GM12891 (cell line): ENCODE results near the gene ZNF688.
A peak's percentile ranks its signal among the peaks of the same experiment; 100 is the strongest.

ENCODE experiments used
- DNase-seq: peaks from one replicate; pipeline ENCODE4 v3.0.0; 2011; ENCODE audit warnings: low spot score; ENCODE audit not compliant: insufficient read length
- FAIRE-seq: peaks from 2 replicates; lab custom pipeline; 2011; peaks lifted over from hg19 to GRCh38; lab: Jason Lieb, UNC
- PAX5 ChIP-seq: IDR thresholded peaks from 2 replicates; pipeline ENCODE4 v1.6.1; 2011; ENCODE audit warnings: low read length, moderate library complexity, mild to moderate bottlenecking; ENCODE audit not compliant: insufficient read depth, severe bottlenecking
- POLR2A ChIP-seq: IDR thresholded peaks from 2 replicates; pipeline ENCODE4 v1.6.1; 2011; ENCODE audit warnings: low read depth, low read length, control low read depth
- POLR2AphosphoS5 ChIP-seq: IDR thresholded peaks from 2 replicates; pipeline ENCODE4 v1.6.1; 2011; ENCODE audit warnings: low read depth, low read length, control low read depth
- POU2F2 ChIP-seq: IDR thresholded peaks from 2 replicates; pipeline ENCODE4 v1.6.1; 2011; ENCODE audit warnings: low read depth, mild to moderate bottlenecking, control low read depth, low read length, moderate library complexity
- SPI1 ChIP-seq: IDR thresholded peaks from 2 replicates; pipeline ENCODE4 v1.6.1; 2011; ENCODE audit warnings: low read depth, low read length, control low read depth
- TAF1 ChIP-seq: IDR thresholded peaks from 2 replicates; pipeline ENCODE4 v1.6.1; 2011; ENCODE audit warnings: low read depth, low read length, control low read depth

Gene ZNF688

DNA sequence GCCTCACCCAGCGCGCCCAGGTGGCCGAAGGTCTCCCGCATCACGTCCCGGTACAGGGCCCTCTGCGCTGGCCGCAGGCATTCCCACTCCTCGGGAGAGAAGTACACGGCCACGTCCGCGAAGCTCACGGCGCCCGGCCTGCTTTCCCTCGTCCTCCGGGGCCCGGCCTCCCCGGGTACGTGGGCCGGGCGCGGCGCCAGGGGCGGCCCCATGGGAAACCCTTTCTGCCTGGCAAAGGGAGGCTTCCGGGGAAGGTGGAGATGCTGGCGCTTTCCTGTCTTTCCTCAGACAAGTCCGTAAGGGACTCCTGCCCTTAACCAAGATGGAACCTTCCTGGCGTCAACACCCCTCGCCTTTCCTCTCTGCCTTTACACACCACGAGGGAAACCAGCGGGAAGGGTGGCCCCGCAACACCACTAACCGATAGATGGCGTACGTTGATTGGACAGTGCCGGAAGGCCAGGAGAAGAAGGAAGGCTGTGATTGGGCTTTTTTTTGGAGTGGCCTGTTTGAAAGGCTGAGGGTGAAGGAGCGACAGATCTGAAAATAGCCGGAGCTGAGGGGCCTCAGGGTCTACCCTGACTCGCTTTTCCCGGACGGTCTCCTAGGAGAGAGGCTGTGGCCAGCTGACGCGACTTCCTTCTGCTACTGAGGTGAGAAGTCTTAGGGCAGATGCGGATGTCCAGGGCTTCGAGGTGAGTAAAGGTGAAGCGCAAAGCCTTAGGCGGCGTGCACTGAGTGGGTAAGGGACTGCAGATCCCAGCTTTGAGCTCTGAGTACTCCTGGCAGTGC lies 14.1 kb upstream of the ZNF688 start, which contains the start of gene ZNF785:
Gene ZNF785 (minus strand): TSS at position 298 of the 792 bp plus-strand sequence. CDS start 86 bp downstream, at position 212.
- peak; percentile 93 for FAIRE-seq
- DNase-seq: peak; percentile 96
- TF ChIP-seq POU2F2 (peak; percentile 10), TAF1 (no peak; the same call in 1 of the 2 replicates), POLR2AphosphoS5 (peak; percentile 41), SPI1 (no peak), PAX5 (no peak), POLR2A (no peak)

- TF ChIP-seq POU2F2 (no peak), PAX5 (no peak), POLR2AphosphoS5 (no peak), TAF1 (no peak), POLR2A (no peak), SPI1 (no peak)
- FAIRE-seq (peak; percentile 20), DNase-seq (no peak)
Observed at GRCh38 chr16:30585022-30585399, 13.5 kb upstream of the ZNF688 start.

DNA sequence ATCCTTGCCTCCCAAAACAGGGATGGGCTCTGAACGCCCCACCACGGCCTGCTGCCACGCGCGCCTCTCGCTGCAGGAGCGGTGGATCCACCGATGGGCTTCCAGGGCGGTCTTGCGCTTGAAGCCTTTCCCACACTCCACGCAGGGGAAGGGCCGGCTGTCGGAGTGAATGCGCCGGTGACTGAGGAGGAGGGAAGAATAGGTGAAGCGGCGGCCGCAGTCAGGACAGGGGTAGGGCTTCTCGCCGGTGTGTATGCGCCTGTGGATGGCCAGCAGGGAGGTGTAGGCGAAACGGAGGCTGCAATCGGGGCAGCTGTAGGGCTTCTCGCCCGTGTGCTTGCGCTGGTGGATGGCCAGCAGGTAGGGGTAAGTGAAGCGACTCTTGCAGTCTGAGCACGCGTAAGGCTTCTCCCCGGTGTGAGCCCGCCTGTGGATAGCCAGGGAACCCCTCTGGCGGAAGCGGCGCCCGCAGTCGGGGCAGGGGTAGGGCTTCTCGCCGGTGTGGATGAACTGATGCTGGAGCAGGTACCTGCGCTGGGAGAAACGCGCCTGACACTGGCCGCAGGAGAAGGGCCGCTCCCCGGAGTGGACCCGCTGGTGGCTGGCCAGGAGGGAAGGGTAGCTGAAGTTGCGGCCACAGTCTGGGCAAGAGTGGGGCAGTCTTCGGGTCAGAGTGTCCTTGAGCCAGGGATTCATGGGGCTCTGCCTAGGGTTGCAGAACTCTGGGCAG lies 11.3 kb upstream of the ZNF688 start:
- DNase-seq (no peak), FAIRE-seq (no peak)
- TF ChIP-seq TAF1: no peak
- no peak for TF ChIP-seq PAX5
- no peak for TF ChIP-seq SPI1
- no peak for TF ChIP-seq POLR2A
- no peak for TF ChIP-seq POU2F2
- TF ChIP-seq POLR2AphosphoS5: no peak

DNA sequence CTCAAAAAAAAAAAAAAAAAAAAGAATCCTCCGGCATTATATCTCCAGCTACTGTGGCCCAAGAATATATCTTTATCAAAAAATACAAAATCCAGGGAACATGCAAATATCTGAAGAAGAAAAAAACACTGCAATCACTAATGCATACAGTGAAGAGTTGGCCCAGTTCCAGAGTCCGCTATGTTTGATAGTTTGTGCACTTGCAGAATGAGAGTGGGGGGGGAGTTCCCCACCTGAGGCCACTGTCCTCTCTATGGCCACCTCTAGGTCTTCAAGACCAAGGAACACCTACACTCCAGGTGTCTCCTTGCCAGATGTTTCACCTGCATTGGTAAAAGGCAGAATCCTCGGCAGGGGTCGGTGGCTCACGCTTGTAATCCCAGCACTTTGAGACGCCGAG lies 9.9 kb upstream of the ZNF688 start:
- DNase-seq (no peak), FAIRE-seq (no peak)
- TF ChIP-seq PAX5 (no peak), POLR2AphosphoS5 (no peak), TAF1 (no peak), POLR2A (no peak), SPI1 (no peak), POU2F2 (no peak)

- no peak for TF ChIP-seq TAF1
- FAIRE-seq: no peak
- DNase-seq: no peak
Observed at GRCh38 chr16:30574678-30575077, 3.2 kb upstream of the ZNF688 start.

DNA sequence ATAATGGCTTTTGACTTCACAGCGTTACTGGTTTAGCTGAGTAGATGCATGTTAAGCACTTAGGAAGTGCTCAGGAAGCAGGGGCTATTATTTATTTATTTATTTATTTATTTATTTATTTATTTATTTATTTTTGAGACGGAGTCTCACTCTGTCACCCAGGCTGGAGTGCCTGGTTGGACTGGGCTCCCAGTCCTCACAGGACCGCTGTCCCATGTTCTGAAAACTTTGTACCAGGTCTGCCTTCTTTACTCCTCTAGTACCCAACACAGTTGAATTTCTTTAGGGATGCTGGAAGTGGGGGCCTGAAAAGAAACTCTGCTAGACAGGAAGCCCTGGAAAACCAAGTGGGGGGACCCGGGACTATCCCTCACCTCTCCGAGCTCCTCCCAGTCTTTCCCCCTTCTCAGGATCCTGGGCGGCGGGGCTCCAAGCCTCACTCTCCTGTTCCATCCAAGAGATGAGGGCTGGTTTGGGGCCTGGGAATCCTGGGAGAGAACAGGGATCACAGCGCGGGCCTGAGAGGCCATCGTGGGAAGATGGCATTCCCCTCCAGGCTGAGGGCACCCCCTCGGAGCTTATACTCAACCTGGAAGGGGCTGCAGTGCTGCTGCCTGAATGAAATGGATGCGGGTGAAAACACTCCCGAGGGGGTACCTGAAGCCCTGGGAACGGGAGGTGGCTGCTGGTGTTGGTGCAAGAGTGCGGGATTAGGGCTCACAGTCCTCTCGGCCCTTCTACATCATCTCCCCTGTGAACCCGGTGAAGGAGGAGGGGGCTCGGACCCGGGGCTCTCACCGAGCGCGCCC lies 674 bp downstream of the ZNF688 start:
- DNase-seq (no peak), FAIRE-seq (no peak)
- TF ChIP-seq PAX5 (no peak), POU2F2 (no peak), POLR2AphosphoS5 (no peak), SPI1 (no peak), POLR2A (no peak), TAF1 (no peak)

DNA sequence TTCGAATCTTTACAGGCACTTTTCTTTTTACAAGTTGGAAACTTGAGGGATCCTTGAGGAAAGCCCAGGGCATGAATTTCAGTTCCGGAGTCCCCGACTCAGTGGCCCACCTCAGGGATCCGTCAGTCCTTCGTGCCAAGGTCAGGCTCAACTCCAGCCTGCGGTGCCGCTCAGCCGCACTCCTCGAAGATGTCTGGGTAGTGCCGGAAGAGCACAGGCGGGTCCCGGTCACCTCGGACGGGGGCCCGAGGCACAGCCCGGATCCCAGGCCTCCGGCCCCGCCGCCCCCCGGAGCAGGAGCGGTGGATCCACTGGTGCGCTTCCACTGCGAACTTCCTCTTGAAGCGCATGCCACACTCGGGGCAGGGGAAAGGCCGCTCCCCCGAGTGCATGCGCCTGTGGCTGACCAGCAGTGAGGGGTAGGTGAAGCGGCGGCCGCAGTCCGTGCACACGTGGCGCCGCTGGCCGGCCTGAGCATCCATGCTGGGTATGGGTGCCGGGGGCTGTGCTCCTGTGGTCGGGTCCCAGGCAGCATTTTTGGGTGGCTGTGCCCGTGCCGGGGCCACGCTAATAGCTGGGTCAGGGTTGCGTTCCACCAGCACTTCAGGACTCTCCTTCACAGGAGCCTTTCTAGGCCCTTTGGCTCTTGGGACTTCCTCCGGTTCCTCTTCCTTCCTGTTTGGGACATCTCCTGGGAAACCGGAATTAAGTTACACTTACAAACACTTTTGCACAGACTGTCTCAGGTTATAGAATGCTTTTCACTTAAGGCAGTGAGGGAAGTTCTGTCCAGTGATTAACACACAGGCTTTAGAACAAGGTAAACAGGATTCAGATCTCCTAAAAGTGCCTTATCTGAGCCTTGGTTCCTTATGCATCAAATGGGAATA lies 1.5 kb downstream of the ZNF688 start:
- no peak for DNase-seq

GRCh38 chr16:30569281-30569680 lies 2.2 kb downstream of the ZNF688 start:
- DNase-seq (no peak), FAIRE-seq (no peak)
- no peak for TF ChIP-seq TAF1
- no peak for TF ChIP-seq POLR2A
- no peak for TF ChIP-seq POU2F2
- TF ChIP-seq SPI1: no peak
- no peak for TF ChIP-seq POLR2AphosphoS5
- no peak for TF ChIP-seq PAX5

More for the DNA sequence above, 1.5 kb downstream of the ZNF688 start:
- FAIRE-seq: no peak
- TF ChIP-seq PAX5: no peak
- no peak for TF ChIP-seq POLR2A
- TF ChIP-seq SPI1: no peak
- TF ChIP-seq POU2F2: no peak
- TF ChIP-seq POLR2AphosphoS5: no peak
- no peak for TF ChIP-seq TAF1
